Aorta (tissue), 5 donors: Measurements from ENCODE around the gene NLGN2. TPM values are rescaled to one million over a fixed set of nuclear protein-coding genes. Genes with fewer than 3 reads are reported as not detected.

Experiments
- ATAC-seq: fragments of 200-7000 bp; cut with Tn5 transposase; one replicate; pipeline ENCODE4 v1.9.1; 2022; ENCODE audit warnings: moderate library complexity; ENCODE audit not compliant: low FRiP score
- DNase-seq, 2 donors: peaks; one replicate each; pipeline ENCODE4 v3.0.0-alpha.2; 2020
- H3K27ac ChIP-seq, 2 donors: one replicate each; pipeline ENCODE4 v1.5.1; 2013; ENCODE audit warnings: low read length in 2 of 2, mild to moderate bottlenecking in 2 of 2, moderate library complexity in 2 of 2, control low read depth in 1 of 2, inconsistent platforms in 1 of 2, low read depth in 1 of 2
- H3K27me3 ChIP-seq, 2 donors: one replicate each; pipeline ENCODE4 v1.6.1; 2013; ENCODE audit warnings: control low read depth in 1 of 2, low read length in 1 of 2, mild to moderate bottlenecking in 1 of 2, moderate library complexity in 1 of 2; ENCODE audit not compliant: insufficient read depth in 2 of 2, control insufficient read depth in 1 of 2
- H3K36me3 ChIP-seq, 2 donors: one replicate each; pipeline ENCODE4 v1.6.1; 2013; ENCODE audit warnings: control low read depth in 1 of 2, low read length in 1 of 2, mild to moderate bottlenecking in 1 of 2; ENCODE audit not compliant: insufficient read depth in 2 of 2, control insufficient read depth in 1 of 2
- H3K4me1 ChIP-seq, 2 donors: one replicate each; pipeline ENCODE4 v1.6.1; 2013; ENCODE audit warnings: low read length in 2 of 2, control low read depth in 1 of 2, mild to moderate bottlenecking in 1 of 2, moderate library complexity in 1 of 2; ENCODE audit not compliant: insufficient read depth in 2 of 2, control insufficient read depth in 1 of 2
- H3K4me3 ChIP-seq, 2 donors: one replicate each; pipeline ENCODE4 v1.5.1; 2013; ENCODE audit warnings: low read length in 2 of 2, control low read depth in 1 of 2, mild to moderate bottlenecking in 1 of 2
- H3K9me3 ChIP-seq: one replicate; pipeline ENCODE4 v1.6.1; 2013; ENCODE audit warnings: mild to moderate bottlenecking, low read length; ENCODE audit not compliant: control insufficient read depth
- WGBS, 2 donors: extraction: QIAGEN DNeasy Blood & Tissue Kit; methylation state at CpG; one replicate each; pipeline ENCODE4 v1.1.7; 2013; 5-methylcytosine and 5-hydroxymethylcytosine counted together
- intact Hi-C, 2 donors: fragments of 100-400 bp; cut with DNase I; formaldehyde crosslinking; loops; one replicate each; pipeline versions ENCODE4 v1.14.2 to v1.15.0; 2022
- polyA plus RNA-seq, 2 donors: library from polyadenylated mRNA; stranded (reverse); fragments of 200-250 nt; gene quantifications; one replicate each; pipeline ENCODE4 v1.2.3, GENCODE V29; 2013
- total RNA-seq, 2 donors: library from RNA; stranded (reverse); fragmentation: NEBNext Ultra II Directional; extraction: Animal tissue kit (Norgen Biotek cat#: 25700); gene quantifications; one replicate each; pipeline ENCODE4 v1.2.1, GENCODE V29; 2021
- donor health status: healthy with polysubstance abuse.
- donor health status: Bipolar disorder and iron deficiency.
- donor health status: DM: no; HTN: no; CAD: no.
- donor health status: DM: no; HTN: no; CAD: no.
- donor health status: DM: yes; HTN: yes; CAD: no.

The NLGN2 gene
- total and polyA plus RNA-seq, 4 donors: 2.4 to 49.9 (median 30.9) TPM

DNA sequence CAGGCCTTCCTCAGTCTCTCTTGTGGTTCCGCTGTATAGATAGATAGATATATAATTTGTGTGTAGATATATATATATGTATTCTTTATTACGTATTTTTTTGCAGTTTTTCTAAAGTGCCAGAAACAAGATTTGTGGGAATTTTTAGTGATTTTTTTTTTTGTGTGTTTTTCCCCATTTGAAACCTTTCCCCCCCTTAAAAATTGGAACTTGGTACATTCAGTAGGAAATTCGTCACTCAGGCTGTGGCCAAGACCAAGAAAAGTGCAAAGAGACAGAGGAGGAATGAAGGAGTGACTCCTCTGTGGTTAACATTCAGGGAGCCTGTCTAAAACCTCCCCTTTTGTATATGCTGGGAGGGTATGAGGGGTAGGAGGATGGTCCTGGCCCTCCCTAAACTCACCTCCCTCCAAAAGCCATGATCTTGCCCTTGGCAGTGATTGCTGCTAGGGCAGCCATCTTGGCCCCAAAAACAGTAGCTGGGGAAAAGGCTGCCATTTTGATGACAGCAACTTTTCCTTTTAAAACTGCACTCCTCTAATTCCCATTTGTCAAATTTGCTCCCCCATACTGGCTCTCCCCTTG, 52.4 kb downstream of the NLGN2 start:
- Histone ChIP-seq H3K27ac (no peak overlapping the region), H3K4me1 (no peaks in the 10 kb centered on the region), H3K4me3 (no peak overlapping the region), H3K36me3 (peaks cover 0 to 3% of the 10 kb centered on the region in 2 donors), H3K9me3 (no peaks in the 10 kb centered on the region), H3K27me3 (no peaks in the 10 kb centered on the region)
- intact Hi-C loops: no loop called here
- ATAC-seq: no peak
- DNase-seq: no peak
- 61 to 65% methylated on average over 3 of the region's 3 CpGs for whole genome bisulfite sequencing, 2 donors

DNA sequence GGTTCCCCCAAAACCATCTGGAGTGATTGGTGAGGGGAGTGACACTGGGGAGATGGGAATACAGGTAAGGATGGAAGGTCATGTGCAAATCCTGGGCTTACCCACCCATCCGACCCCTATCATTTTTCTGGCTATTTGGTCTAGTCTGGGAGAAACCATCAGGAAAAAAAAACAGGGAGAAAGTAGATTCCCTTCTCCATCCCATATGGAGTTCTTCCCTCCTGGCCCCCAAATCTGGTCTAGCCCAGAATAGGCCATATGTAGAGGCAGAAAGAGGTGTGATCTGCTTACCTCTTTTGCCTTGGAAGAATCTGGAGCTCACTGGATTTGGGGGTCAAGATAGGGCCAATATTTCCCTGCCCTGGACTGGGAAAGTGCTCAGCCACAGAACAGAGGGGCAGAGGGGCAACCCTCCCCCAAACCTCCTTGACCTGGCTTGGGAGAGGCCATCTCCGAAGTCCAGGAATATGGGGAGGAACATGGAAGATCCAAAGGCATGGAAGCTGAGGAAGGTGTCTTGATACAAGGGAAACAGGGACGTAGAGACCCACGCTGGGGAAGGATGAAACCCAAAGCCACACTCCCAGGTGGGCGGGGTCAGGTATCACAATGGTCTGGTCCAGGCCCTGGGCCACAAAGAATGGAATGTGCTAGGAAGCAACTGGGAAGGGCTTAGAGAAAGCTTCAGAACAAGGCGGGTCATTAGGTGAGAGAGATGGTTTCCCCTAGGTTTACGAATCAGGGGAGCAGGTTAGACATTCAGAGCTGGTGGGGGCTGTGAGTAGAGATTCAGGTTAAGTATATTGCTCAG, 53.4 kb downstream of the NLGN2 start:
- H3K4me1 ChIP-seq: no peaks in the 10 kb centered on the region
- ATAC-seq (no peak), DNase-seq (no peak)
- no peaks in the 10 kb centered on the region for H3K27me3 ChIP-seq
- H3K36me3 ChIP-seq: peaks cover 0 to 5% of the 10 kb centered on the region in 2 donors
- no peak overlapping the region for H3K27ac ChIP-seq
- no peaks in the 10 kb centered on the region for H3K9me3 ChIP-seq
- WGBS, 2 donors: 93% methylated on average over 7 of the region's 7 CpGs
- no peak overlapping the region for H3K4me3 ChIP-seq
- intact Hi-C loops: no loop called here

DNA sequence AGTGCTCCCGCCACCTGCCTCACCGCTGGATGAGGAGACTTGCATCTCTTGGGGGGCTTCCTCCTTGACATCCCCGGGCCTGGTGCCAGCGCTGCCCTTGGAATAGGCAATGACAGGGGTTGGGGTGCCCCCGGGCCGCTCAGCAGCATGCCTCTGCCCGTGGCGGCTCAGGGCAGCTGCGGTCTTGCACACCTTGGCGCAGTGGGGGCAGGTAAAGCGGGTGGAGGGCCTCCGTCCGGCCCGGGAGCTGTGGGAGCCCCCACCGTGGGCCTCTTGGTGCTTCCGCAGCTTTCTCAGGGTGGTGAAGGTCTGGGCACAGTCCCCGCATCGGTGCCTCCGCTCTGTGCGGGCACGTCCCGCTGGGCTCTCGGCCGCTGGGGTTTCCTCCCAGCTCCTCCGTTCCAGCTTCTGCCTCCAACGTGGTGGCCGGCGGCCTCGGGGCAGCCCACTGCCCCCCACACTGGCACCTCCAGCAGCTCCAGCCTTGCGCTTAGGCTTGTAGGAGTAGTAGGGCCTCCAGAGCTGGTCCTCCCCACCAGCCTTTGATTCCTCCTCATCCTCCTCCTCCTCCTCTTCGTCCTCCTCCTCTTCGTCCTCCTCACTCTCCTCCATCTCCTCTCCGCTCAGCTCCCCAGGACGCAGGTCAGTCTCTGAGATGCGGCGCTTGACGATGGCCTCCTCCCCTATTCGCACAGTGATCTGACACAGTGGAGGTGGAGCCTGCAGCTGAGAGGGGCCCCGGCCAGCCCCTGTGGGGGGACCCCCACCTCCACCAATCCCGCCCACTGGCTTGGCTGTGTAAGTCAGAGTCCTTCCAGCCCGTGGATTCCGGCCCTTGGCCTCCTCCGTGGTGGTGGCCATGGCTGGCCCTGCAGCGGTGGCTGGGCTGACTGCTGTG, 55.1 kb downstream of the NLGN2 start:
- H3K4me3 ChIP-seq: no peak overlapping the region
- H3K36me3 ChIP-seq: peaks cover 0 to 5% of the 10 kb centered on the region in 2 donors
- H3K27me3 ChIP-seq: no peaks in the 10 kb centered on the region
- no peak overlapping the region for H3K27ac ChIP-seq
- H3K9me3 ChIP-seq: no peaks in the 10 kb centered on the region
- DNase-seq (no peak), ATAC-seq (peak; percentile 39)
- intact Hi-C loops: no loop called here
- H3K4me1 ChIP-seq: no peaks in the 10 kb centered on the region
- 88 to 90% methylated on average over 42 to 44 of the region's 44 CpGs for WGBS, 2 donors

DNA sequence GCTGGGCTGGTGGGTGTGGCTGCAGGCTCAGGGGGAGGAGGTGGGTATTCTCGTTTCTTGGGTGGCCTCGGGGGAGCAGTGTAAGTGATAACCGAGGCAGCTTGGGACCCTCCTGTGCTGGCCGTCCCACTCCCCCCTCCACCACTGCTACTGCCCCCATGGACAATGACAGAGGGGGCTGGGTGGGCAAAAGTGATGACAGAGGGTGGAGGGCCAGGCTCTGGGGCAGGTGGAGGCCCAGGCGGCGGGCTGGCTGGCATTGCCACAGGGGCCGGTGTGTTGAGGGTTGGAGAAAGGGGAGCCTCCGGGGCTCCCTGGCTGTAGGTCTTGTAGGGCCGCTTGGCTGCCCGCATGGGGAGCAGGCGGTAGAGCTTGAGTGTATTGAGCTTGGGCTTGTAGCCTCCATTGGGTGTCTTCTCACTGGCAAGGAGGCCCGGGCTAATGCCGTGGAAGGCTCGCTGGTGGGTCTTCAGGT, 55.8 kb downstream of the NLGN2 start:
- H3K36me3 ChIP-seq: peaks cover 0 to 5% of the 10 kb centered on the region in 2 donors
- no peaks in the 10 kb centered on the region for H3K9me3 ChIP-seq
- no peak for ATAC-seq
- no peak overlapping the region for H3K27ac ChIP-seq
- DNase-seq: no peak
- no peaks in the 10 kb centered on the region for H3K27me3 ChIP-seq
- no peaks in the 10 kb centered on the region for H3K4me1 ChIP-seq
- intact Hi-C loops: no loop called here
- no peak overlapping the region for H3K4me3 ChIP-seq
- WGBS, 2 donors: 80 to 82% methylated on average over 14 of the region's 14 CpGs

DNA sequence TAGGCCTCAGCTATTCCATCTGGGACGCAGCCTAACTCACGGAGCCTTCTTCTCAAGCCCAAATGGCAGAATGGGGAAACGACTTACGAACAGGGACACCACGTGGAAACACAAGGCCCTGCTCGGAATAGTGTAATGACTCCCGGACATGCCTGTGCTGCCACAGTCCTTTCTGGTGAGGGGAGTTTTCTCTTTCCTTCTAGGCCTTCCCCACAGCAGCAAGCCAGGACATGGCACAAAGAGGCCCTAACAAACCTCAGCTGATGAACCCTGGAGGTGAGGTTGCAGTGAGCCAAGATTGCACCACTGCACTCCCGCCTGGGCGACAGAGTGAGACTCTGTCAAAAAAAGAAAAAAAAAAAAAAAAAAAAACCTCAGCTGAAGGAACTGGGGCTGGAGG, 56.4 kb downstream of the NLGN2 start:
- DNase-seq (no peak), ATAC-seq (no peak)
- Histone ChIP-seq H3K27ac (no peak overlapping the region), H3K27me3 (no peaks in the 10 kb centered on the region), H3K9me3 (no peaks in the 10 kb centered on the region), H3K36me3 (peaks cover 0 to 5% of the 10 kb centered on the region in 2 donors), H3K4me1 (no peaks in the 10 kb centered on the region), H3K4me3 (no peak overlapping the region)
- intact Hi-C loops: no loop called here
- WGBS, 2 donors: 81 to 86% methylated on average over 9 of the region's 9 CpGs

DNA sequence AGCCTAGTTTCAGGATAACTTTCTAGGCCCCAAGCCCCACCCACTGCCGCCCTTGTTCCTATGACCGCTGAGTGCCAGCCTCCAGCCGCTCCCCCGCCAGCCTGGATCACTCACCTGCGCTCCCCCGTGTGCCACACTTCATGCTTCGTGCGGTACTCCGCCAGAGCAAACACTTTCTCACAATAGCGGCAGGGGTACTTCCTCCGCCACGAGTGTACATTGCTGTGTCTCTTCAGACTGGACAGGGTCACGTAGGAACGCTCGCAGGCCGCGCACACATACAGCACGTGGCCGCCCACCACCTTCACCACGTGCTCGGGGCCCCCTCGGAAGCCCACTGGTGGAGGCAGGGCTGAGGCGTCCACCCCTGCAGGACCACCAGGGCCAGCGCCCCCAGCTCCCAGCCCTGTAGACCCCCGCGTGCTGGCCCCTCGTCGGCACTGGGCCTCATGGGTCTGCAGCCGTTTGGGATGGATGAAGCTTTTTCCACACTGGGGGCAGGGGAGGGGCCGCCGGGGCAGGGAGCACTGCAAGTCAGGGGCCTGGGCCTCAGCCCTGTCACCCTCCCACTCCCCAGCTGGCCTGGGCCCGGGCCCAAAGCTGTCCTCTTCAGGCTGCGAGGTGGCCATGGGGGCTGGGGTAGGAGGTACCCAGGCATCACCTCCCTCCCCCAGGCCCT, 58.1 kb downstream of the NLGN2 start:
- H3K4me3 ChIP-seq: no peak overlapping the region
- no peaks in the 10 kb centered on the region for H3K9me3 ChIP-seq
- no peak for ATAC-seq
- H3K36me3 ChIP-seq: peaks cover 0 to 5% of the 10 kb centered on the region in 2 donors
- no peak overlapping the region for H3K27ac ChIP-seq
- no peaks in the 10 kb centered on the region for H3K27me3 ChIP-seq
- DNase-seq: no peak
- intact Hi-C loops: no loop called here
- no peaks in the 10 kb centered on the region for H3K4me1 ChIP-seq
- WGBS, 2 donors: 84 to 89% methylated on average over 33 of the region's 33 CpGs

DNA sequence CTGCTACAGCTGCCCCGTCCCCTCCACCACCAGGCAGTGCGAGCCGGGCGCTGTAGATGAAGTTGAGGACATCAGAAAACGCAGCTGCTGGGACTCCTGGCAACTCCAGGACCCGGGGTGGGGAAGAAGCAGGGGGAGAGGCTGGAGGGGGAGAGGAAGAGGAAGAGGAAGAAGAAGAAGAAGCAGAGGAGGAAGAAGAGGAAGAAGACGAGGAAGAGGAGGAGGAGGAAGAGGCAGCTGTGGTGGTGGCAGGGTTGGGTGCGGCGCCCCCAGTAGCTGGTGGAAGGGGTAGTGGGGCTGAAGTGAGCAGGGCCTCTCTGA, 58.6 kb downstream of the NLGN2 start:
- no peak for ATAC-seq
- WGBS, 2 donors: 83 to 86% methylated on average over 9 of the region's 9 CpGs

DNA sequence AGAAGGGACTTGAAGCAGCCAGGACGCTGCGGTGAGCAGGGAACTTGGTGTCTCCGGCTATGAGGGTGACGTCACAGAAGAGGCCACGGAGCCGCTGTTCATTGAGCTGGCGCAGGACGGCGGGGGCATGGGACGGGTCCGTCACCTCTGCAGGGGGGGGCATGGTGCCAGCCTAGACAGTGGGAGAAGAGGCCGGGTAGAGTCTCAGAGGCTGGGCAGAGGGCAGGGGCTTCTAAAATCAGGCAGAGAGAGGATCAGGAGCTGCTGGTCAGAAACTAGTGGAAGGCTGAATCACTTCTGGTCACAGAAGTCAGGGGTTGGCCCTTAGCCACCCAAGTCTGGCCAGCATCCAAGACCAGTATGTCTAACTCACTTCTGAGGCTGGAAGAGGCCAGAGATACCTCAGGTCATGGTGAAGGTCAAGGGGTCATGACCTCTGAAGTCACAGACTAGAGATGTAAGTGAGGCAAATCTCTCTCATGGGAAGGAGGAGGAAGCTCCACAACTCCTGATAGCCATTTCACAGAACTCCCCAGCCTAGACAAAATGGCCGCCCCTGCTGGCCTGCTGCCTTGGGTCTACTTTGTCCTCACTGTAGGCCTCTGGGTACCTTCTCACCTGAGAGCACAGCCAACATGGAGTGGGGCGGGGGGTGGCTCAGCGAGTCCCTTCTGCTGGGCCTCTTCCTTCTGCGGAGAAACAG, 59.1 kb downstream of the NLGN2 start:
- no peak overlapping the region for H3K4me3 ChIP-seq
- no peaks in the 10 kb centered on the region for H3K27me3 ChIP-seq
- H3K4me1 ChIP-seq: no peaks in the 10 kb centered on the region
- H3K9me3 ChIP-seq: no peaks in the 10 kb centered on the region
- H3K27ac ChIP-seq: no peak overlapping the region
- peak; percentile 87 to 93 for DNase-seq
- peaks cover 0 to 5% of the 10 kb centered on the region in 2 donors for H3K36me3 ChIP-seq
- 72 to 76% methylated on average over 16 of the region's 16 CpGs for WGBS, 2 donors
- intact Hi-C loops: no loop called here
- peak; percentile 40 for ATAC-seq

More for the DNA sequence above, 58.6 kb downstream of the NLGN2 start:
- H3K4me1 ChIP-seq: no peaks in the 10 kb centered on the region
- H3K27me3 ChIP-seq: no peaks in the 10 kb centered on the region
- DNase-seq: no peak
- H3K4me3 ChIP-seq: no peak overlapping the region
- peaks cover 0 to 5% of the 10 kb centered on the region in 2 donors for H3K36me3 ChIP-seq
- intact Hi-C loops: no loop called here
- no peak overlapping the region for H3K27ac ChIP-seq
- no peaks in the 10 kb centered on the region for H3K9me3 ChIP-seq
